Keratinocyte (primary cell): Measurements from ENCODE around the gene ATF6.

Experiments used
- CTCF ChIP-seq, 3 experiments: IDR thresholded peaks in 1 of 3; conservative IDR thresholded peaks in 1 of 3; optimal IDR thresholded peaks in 1 of 3; 2 replicates in 2 of 3; 3 replicates in 1 of 3; pipeline versions ENCODE3 to v1.5.1; 2011; ENCODE audit warnings: low read length in 3 of 3, mild to moderate bottlenecking in 3 of 3, moderate library complexity in 2 of 3, control low read depth in 1 of 3, inconsistent platforms in 1 of 3; ENCODE audit not compliant: insufficient read depth in 2 of 3; ENCODE audit errors: extremely low read depth in 1 of 3
- EZH2 ChIP-seq: IDR thresholded peaks from one replicate; pipeline ENCODE4 v1.6.1; 2012; ENCODE audit warnings: inconsistent platforms, mild to moderate bottlenecking, low read length, moderate library complexity

DNA sequence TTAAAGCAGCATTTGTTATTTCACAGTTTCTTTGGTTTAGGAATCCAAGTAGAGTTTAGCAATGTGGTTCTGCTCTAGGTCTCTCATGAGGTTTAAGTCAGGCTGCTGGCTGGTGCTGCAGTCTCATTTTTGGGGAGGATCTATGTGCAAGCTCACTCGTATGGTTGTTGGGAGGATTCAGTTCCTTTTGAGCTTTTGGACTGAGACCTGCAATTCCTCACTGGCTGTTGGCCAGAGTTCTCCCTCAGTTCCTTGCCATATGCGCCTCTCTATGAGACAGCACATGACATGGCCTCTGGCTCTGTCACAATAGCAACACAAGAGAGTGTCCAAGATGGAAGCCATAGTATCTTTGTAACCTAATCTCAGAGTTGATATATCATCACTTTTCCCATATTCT lies 166.5 kb downstream of the ATF6 start:
- TF ChIP-seq CTCF (optimal IDR thresholded peaks at IDR 0.05 in 1 of 3, IDR thresholded peaks at IDR 0.05 in 1 of 3, conservative IDR thresholded peaks at IDR 0.05 in 1 of 3; ENCODE audit: extremely low read depth in 1 of 3, insufficient read depth in 2 of 3, low read length in 3 of 3), result no peak
- TF ChIP-seq EZH2, result no peak
